GM10847 (cell line): ENCODE data around the gene AJUBA.
A peak's percentile ranks its signal among the peaks of the same experiment; 100 is the strongest.

Source experiments
- POLR2A ChIP-seq: IDR thresholded peaks from 2 replicates; pipeline ENCODE4 v1.6.1; 2011; ENCODE audit not compliant: insufficient read length; ENCODE audit errors: extremely low read depth

Gene AJUBA

DNA sequence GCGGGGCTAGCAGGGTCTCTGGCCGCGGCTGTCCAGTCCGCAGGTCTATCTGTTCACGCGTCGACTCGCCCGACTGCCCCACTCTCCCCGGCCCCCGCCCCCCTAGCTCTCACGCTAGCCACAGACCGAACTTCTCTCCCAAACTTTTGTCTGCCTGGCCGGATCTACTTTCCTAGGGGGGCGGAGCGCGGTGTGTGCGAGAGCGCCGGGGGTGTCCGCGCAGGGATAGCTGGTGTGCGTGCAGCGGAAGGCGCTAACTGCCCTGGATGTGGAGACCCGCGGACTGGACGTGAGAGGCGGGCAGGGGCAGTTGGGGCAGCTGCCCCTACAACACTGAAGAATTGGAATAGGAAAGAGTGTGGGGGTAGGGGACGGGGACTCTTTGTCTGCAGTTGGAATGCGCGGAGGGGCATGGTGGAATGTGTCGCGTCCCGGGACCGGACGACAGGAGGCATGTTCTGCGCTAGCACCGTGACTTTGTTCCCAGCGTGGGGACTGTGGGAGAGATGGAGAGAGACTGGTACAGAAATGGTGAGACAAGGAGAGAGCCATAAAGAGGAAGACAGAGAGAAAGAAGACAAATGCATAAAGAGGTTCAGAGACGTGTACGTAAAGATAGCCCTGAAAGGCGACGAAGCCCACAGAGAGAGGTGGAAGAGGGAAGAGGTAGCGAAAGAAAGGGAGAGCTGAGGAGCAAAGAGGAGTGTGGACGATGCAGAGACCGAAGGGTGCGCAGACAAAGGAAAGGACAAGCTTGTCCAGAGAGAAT, at the start of gene AJUBA:
Gene AJUBA, minus strand, starts transcription at position 75 of the 769 bp plus-strand sequence. CDS start 285 bp downstream, outside the sequence.
- no peak for TF ChIP-seq POLR2A

DNA sequence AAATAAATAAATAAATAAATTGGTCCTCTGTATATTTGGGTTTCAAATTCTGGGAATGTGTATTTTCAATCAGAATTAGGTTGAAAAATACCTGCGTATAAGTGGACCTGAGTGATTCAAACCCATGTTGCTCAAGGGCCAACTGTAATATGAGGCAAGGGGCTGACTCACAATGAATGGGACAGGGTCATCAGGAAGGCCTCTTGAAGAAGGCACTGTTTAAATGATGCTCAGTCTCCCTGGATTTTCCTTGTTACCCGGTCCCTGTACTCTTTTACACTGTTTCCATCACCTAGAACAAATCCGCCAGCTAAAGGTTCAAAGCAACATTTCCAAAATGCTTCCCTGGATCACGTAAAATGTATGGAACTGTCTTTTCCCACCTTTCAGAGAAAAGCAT, 48.6 kb upstream of the AJUBA start:
- TF ChIP-seq POLR2A: no peak

DNA sequence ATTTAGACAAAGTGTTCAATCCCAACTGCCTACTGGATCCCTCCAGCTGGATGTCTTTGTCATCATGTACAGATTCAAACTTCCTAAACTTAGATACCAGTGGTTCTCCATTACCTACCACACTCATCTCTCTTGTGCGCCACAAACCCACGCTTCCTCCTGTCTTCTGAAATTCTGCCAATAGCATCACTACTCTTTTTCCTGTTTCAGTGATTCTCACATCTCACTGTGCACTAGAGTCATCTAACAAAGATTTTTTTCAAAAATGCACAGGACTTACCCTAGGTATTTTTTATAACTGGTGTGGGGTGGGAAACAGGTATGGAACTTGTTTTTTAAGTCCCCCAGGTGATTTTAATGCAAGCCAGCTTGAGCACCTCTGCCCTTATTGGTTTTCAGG, 46.4 kb upstream of the AJUBA start:
- no peak for TF ChIP-seq POLR2A

DNA sequence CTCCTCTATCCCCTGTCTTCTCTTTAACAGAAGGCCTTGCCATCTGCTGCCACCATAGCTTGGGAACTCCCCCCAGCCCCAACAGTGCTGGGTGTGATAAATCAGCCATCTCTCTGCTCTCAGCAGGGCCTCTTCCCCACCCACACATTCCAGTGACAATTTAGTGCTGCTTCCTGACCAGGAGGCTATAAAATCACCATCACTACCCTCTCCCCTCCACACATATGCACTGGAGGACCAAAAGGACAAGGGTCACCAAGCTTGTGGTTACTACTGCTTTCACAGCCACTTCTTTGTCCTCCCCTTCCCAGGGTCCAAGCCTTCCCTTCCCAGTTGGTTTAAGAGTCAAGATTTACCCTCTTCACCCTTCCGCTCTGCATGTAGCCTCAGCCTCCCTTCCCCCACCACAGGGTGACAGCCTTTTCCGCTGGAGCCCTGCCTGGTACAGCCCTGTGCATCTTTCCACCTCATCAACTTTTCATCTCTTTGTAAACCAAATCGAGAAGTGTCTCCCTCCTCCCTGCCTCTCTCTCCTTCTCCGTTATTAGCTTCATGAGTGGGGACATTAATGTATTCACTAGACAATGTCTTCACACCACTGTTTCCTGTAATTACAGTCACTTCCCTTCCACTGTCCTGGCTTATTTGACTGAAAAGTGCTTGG, 42.9 kb upstream of the AJUBA start:
- no peak for TF ChIP-seq POLR2A

DNA sequence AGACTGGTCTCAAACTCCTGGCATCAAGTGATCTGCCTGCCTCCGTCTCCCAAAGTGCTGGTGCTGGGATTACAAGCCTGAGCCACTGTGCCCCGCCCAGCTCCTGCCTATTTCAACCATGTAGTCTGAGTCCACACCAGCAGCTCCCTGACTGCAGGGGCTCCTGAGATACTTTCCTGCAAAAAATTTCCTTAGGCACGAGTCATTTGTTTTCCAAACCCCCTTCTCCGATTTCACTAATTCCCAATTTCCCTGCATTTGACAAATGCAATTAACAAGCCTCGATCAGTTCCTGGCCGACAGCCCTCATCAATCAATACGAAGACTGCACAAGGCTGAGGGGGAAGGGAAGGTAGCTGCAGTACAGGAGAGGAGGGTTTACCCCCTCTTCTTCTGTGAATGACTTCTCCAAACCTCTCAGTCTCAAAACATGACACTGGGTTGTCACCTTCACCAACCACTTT, 42.3 kb upstream of the AJUBA start:
- no peak for TF ChIP-seq POLR2A

DNA sequence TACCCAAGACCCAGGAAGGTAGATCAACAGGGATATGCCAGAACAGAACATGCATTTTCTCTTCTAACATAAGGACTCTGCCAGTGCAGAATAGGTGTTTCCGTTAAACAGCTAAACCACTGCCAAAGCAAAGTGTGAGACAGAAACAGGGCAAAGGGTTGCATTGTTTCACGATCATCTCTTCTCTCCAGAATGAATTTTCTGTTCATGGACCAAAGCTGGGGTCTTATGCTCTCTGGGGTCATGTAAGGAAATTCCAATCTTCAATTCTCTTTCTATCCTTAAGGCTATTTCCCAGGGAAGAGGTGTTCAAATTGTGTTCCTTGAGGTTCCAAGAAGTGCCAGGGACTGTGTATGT, 41.4 kb upstream of the AJUBA start:
- TF ChIP-seq POLR2A: no peak

DNA sequence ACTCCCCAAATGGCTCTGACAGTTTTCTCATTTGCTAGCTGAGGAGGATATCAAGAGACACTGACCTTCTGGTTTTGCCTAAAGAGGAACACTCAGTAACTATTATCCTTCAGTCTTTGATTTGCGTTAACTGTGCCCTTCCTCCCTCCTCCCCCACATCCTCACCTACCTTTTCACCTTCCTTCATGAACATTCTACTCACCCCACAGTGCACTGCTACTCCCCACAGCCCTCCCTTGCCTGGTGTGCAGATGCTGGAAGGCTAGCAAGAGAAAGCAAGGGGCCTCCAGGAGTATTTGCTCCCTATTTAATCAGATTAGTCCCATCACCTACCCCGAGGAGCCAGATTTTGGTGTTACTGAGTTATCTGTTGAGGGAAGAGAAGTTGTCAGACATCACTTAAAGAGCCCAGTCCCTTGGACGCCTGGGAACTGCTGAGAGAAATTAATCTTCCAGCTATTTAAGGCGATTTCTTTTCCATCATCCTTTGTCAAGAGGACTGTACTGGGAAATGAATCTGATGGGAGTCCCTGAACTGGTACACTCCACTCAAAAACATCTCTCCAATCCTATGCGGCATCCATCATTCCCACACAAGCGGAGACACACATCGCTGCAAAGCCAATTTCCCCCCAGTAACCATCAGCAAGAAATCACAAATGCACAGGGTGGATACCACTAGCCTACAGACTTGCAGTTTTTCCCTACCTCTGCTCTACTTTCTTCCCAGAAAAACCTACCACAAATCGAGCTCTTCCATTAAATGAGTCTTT, 40.9 kb upstream of the AJUBA start:
- no peak for TF ChIP-seq POLR2A

DNA sequence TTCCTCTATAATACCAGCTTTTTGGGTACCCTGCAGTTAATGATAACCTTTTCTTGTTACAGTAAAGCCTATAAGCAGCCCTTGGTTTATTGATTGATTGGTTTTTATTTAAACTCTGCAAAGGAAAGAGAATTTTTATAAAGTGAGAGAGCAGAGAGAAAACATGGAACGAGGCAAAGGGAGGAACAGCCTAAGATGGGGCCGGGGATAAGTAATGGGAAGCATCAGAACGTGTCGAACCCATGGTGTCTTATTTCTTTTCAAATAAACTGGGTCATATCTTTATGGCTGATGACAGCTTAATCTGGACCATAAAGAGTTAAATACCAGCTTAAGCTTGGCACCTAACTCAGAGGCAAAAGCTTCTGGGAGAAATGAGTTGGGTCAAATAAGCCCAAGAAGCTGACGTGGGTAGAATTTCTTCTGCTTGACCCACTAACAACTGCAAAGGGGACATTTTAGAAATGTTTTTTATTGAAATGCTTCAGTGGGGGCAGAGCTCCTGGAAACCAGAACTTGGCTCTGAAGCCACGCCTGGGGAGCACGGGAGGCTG, 39.6 kb upstream of the AJUBA start:
- TF ChIP-seq POLR2A: no peak

DNA sequence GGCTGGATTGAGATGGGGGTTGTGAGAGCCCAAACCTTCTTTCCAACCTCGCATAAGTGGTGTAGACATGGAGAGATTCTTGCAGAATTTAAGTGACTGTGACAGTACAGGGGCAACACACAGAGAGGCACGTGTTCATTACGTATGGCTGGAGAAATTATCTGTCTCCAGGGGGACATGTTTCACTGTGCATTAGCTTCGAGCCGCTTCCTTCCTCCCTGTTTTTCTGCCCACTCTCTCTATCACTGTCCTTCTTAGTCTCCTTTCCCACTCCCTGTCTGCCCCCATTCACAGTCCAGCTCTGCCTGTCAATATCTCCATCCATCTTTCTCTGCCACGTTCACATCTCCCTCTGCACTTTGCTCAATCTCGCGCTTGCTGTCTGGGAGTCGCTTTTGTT, 39.1 kb upstream of the AJUBA start:
- no peak for TF ChIP-seq POLR2A

DNA sequence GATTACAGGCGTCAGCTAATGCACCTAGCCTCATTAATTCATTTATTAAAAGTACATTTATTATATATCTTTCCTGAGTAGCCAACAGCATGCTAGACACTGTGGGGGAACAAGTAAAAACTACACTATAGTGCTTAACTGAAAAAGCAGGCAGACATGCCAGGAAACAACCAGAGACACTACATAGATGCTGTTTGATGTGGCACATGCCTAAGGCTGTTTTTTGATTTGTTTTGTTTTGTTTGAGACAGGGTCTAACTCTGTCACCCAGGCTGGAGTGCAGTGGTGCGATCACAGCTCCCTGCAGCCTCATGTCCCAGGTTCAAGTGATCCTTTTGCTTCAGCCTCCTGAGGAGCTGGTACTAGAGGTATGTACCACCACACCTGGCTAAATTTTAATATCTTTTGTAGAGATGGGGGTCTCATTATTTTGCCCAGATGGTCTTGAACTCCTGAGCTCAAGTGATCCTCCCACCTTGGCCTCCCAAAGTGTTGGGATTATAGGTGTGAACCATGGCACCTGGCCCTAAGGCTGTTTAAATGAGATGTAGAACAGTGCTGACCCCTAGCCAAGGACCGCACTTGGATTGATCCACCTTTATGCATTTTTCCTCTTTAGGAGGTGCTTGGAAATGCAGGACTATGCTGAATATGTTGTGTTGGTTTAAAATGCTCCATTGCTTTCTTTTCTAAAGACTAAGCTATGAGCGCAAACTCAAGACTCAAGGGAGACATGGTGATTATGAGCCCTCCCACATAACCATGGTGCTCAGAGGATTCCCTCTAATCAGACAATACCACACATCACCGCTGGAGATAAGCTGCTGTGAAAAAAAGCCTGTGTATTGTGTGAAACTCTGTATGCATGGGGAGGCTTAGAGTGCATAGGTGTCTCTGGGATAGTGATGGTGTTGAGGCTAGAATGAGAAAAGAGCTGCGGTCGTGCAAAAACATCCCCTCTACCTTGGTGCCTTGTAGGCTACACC, 38.1 kb upstream of the AJUBA start:
- TF ChIP-seq POLR2A: no peak

DNA sequence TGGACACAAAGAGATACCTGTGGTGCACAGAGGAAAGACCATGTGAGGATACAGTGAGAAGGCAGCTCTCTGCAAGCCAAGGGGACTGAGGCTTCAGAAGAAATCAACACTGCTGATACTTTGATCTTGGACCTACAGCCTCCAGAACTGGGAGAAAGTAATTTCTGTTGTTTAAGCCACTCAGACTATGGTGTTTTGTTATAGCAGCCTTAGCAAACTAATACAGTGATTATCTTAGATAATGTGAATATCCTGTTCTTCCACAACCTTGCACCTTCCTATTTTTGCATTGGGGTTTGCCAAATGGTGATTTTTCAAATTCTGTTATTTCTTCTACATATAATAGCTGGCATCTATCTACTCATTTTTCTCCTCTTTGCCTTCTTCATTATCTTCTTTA, 35.8 kb upstream of the AJUBA start:
- TF ChIP-seq POLR2A: no peak

DNA sequence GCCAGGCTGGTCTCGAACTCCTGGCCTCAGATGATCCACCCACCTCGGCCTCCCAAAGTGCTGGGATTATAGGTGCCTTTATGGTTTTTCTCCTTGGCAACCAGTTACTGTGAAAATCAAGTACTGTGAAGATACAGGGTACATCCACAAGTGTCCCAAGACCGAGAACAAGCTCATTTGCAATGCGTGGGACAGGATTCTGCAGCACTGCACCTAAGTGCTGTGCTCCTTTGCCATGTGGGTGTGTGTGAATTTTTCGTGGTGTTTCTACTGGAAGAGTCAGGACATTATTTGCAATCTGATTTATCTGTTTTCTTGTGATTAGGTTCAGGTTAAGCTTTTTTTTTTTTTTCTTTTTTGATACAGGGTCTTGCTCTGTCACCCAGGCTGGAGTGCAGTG, 34.7 kb upstream of the AJUBA start:
- TF ChIP-seq POLR2A: no peak

DNA sequence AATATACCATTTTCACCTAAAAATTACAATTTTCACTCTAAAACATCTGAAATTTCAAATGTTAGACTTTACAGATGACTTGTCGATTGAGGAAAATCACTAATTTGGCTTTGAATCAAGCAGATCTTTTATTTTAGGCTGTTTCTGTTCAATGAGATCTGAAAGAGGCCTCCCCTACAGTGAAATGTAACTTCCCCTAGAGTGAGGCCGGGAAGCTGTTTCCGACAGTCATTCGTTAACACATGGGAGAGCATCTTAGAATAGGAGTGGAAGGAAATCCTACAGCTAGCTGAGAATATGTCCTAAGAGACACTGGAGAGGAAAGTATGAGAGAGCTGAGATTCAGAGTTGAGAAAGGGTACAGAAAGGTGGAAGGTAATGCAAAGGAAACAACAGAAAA, 33.3 kb upstream of the AJUBA start:
- no peak for TF ChIP-seq POLR2A

DNA sequence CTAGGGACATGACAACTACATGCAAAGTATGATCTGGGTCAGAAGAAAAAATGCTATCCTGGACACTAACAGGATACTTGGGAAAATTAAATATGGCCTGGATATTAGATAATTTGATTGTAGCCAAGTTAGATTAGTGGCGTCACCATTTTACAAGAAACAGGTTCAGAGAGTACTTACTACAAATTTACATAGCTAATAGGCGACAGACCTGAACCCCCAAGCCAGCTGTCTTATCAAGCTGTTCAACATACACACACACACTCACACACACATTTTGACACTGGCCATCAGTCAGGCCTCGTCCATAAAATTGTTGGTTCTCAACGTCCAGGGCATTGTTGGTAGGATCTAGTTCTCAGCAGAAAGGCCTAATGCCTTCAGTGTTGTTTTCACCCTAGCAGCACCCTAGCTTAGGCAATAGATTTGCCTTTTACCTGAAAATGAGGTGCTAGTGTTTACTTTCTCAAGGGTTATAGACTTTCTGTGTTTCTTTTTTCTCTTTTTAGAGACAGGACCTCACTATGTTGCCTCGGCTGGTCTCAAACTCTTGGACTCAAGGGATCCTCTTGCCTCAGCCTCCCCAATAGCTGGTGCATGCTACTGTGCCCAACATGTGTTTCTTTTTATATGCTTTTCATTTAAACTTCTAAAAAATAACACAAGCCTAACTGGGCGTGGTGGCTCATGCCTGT, 30.9 kb upstream of the AJUBA start:
- no peak for TF ChIP-seq POLR2A

DNA sequence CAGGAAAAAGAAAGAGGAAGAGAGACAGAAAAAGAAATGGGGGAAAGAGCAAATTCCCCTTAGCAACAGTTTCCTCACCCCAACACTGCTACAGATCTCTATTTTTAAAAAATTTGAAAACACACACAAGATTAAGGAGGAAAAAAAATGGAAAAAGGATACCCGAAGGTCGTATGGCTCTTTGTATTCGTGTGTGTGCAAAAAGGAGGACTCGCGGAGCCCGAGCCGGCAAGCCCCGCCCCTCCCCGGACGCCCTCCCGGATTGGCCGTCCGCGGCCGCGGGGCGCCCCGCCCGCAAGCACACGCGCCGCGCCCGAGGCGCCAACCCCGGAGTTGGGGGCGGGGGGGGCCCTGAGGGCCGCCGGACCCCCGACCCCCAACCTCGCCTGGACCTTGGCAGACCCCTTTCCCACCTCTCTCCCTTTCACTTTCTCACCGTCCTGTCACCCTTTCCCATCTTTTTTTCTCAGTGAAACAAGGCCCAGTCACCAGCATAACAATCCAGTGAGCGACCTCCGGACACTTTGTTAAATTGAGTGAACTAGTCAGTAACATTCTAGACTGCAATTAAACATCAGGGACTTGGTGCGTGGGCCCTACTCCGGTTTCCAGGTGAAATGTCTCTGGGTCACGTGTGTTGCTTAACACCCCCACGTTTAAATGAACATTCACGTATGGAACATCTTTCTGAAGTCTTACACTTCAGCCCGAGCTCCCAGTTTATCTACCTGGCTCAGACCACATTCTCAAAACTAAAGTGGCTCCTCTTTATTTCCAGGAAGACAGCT, 27.8 kb upstream of the AJUBA start, which contains the start of gene C14orf93:
Gene C14orf93, minus strand, starts transcription at position 205 of the 788 bp plus-strand sequence. CDS start 11,120 bp downstream, outside the sequence.
- TF ChIP-seq POLR2A: peak; percentile 31
